GM12891 (cell line): Measurements from ENCODE around the gene CISD3.

Source experiments
- DNase-seq: peaks from one replicate; pipeline ENCODE4 v3.0.0; 2011; ENCODE audit warnings: low spot score; ENCODE audit not compliant: insufficient read length
- FAIRE-seq: peaks from 2 replicates; lab custom pipeline; 2011; peaks lifted over from hg19 to GRCh38; lab: Jason Lieb, UNC
- PAX5 ChIP-seq: IDR thresholded peaks from 2 replicates; pipeline ENCODE4 v1.6.1; 2011; ENCODE audit warnings: low read length, moderate library complexity, mild to moderate bottlenecking; ENCODE audit not compliant: insufficient read depth, severe bottlenecking
- POLR2A ChIP-seq: IDR thresholded peaks from 2 replicates; pipeline ENCODE4 v1.6.1; 2011; ENCODE audit warnings: low read depth, low read length, control low read depth
- POLR2AphosphoS5 ChIP-seq: IDR thresholded peaks from 2 replicates; pipeline ENCODE4 v1.6.1; 2011; ENCODE audit warnings: low read depth, low read length, control low read depth
- POU2F2 ChIP-seq: IDR thresholded peaks from 2 replicates; pipeline ENCODE4 v1.6.1; 2011; ENCODE audit warnings: low read depth, mild to moderate bottlenecking, control low read depth, low read length, moderate library complexity
- SPI1 ChIP-seq: IDR thresholded peaks from 2 replicates; pipeline ENCODE4 v1.6.1; 2011; ENCODE audit warnings: low read depth, low read length, control low read depth
- TAF1 ChIP-seq: IDR thresholded peaks from 2 replicates; pipeline ENCODE4 v1.6.1; 2011; ENCODE audit warnings: low read depth, low read length, control low read depth

The CISD3 gene

GRCh38 chr17:38706505-38707216 lies 23.5 kb upstream of the CISD3 start:
- no peak for DNase-seq
- no peak for FAIRE-seq
- peak; percentile 48; the same call in 1 of the 2 replicates for TF ChIP-seq POU2F2
- TF ChIP-seq PAX5 = no peak
- TF ChIP-seq TAF1 = no peak
- peak; percentile 84 for TF ChIP-seq SPI1
- no peak for TF ChIP-seq POLR2AphosphoS5
- no peak for TF ChIP-seq POLR2A

DNA sequence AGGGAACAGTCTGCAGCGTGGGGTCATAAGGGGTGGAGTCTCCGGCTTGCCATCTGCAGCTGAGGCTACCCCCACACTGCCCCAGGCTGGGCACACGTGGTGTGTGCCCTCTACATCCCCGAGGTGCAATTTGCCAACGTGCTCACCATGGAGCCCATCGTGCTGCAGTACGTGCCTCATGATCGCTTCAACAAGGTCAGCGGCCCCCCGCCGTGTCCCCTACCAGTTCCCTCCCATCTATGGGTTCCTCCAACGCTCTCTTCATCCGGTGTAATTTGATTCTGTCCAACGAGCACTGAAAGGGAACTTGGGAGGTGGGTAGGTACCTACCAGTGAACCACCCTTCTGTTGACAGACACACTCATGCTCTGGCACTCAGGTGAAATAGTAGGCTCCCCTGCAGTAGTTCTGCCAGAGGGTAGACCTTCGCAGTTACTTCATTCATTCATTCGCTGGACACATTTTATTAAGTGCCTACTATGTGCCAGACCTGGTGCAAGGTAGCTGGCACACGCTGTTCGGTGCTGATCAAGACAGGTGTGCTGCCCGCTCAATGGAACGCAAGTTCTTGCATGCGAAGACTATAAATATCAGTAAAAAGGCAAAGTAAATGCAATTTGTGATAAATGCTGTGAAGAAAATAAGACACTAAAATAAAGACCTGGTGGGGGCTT lies 22.3 kb upstream of the CISD3 start:
- TF ChIP-seq POU2F2 = no peak
- no peak for TF ChIP-seq SPI1
- TF ChIP-seq PAX5 = no peak
- TF ChIP-seq POLR2A = no peak
- TF ChIP-seq TAF1 = no peak
- TF ChIP-seq POLR2AphosphoS5 = no peak
- no peak for FAIRE-seq
- DNase-seq = no peak

DNA sequence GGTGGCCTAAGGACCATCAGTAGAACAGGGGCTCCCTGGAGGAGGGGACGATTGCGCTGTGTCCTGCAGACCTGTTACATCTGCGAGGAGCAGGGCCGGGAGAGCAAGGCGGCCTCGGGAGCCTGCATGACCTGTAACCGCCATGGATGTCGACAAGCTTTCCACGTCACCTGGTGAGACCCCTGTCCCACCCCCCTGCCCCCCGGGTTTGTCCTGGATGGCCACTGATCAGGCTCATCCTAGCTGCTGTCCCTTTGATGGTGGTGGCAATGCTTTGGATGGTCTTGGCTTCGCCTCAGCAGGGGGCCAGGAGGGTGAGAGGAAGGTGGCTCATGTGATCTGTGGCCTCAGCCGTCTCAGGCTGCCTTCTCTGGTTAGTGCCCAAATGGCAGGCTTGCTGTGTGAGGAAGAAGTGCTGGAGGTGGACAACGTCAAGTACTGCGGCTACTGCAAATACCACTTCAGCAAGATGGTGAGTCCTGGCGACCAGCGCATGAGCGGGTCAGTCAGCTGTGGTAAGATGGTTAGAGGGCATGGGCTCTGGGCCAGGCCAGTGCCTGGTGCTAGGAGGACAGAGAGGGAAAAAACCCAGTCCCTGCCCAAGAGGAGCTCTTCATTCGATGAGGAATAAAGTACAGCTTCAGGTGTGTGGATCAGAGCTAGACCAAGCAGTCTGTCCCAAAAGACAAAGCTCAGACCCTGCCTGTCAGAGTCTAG lies 20.9 kb upstream of the CISD3 start:
- TF ChIP-seq TAF1 (no peak), POLR2A (no peak), POLR2AphosphoS5 (no peak), PAX5 (no peak), POU2F2 (no peak), SPI1 (no peak)
- DNase-seq (no peak), FAIRE-seq (no peak)

DNA sequence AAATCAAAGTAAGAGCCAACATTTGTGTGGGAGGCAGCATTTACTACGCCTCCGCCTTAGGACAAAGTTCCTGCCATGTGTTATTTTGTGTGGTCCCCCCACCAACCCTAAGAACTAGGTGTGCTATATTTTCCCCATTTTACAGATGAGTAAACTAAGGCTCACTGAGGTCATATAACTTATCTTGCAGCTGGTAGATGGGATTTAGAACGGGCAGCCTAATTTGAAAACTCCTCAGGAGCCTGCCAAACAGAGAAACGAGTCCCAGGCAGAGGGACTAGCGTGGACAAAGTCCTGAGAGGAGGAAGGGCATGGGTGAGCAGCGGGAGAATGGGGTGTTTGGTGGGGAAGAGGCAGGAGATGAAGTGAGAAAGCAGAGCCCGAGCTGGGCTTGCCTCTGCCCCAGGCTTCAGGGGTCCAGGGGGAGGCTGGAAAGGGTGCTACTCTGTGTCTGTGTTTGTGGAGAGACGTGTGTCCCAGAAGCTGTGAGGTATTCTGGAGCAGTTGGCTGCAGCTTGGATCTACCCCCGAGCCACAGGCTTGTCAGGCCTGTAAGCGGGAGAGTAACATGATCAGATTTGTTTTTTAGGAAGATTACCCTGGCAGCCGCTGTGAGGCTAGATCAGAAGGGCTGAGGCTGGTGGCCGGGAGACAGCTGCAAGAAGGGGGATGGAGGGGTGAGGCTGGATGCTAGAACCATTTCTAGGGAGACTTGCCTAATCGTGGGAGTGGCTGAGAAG lies 20.1 kb upstream of the CISD3 start:
- FAIRE-seq (no peak), DNase-seq (no peak)
- TF ChIP-seq POLR2A (no peak), POU2F2 (no peak), POLR2AphosphoS5 (no peak), SPI1 (no peak), TAF1 (no peak), PAX5 (no peak)

GRCh38 chr17:38710604-38710962 lies 19.6 kb upstream of the CISD3 start:
- no peak for TF ChIP-seq SPI1
- TF ChIP-seq TAF1 = no peak
- no peak for TF ChIP-seq POLR2AphosphoS5
- no peak for TF ChIP-seq POLR2A
- no peak for TF ChIP-seq POU2F2
- no peak for TF ChIP-seq PAX5
- no peak for DNase-seq
- no peak for FAIRE-seq

- TF ChIP-seq TAF1 (no peak), SPI1 (no peak), PAX5 (no peak), POLR2A (no peak), POLR2AphosphoS5 (no peak), POU2F2 (no peak)
- FAIRE-seq (no peak), DNase-seq (no peak)
Measured at GRCh38 chr17:38710985-38711384, 19.2 kb upstream of the CISD3 start.

DNA sequence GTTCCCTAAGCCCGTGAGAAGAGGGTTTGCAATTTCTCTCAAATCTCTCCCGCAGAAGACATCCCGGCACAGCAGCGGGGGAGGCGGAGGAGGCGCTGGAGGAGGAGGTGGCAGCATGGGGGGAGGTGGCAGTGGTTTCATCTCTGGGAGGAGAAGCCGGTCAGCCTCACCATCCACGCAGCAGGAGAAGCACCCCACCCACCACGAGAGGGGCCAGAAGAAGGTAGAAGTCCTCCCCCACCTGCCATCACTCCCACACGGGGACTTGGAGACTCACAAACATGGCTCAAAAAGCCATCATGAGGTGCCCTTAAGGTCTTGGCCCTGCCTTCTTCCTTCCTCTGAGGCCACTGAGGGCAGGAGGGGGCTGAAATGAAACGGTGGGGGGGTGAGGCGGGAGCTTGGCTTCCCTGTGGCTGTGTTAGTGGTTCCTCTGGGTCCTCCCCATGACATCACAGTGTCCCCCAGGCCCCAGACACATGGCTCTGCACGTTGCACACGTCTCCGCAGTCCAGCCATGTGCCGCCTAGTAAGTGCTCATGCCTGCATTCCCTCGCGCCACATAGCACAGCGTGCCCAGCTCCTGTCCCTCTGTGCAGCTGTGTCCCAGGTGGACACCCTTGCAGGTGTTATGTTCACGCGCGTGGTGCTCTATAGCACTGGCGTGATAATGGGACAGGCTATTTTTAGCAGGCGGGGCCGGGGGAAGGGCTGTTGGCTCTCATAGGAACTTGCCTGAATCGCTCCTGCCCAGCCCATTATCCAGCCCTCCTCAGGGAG lies 18.2 kb upstream of the CISD3 start:
- TF ChIP-seq POLR2AphosphoS5 (peak; percentile 55; the same call in 1 of the 2 replicates), SPI1 (no peak)
- FAIRE-seq = no peak

GRCh38 chr17:38712593-38712992 lies 17.5 kb upstream of the CISD3 start:
- FAIRE-seq (no peak), DNase-seq (no peak)
- no peak for TF ChIP-seq PAX5
- no peak for TF ChIP-seq SPI1
- TF ChIP-seq POU2F2 = no peak

More for the DNA sequence above, 18.2 kb upstream of the CISD3 start:
- no peak for DNase-seq

- no peak for FAIRE-seq
- TF ChIP-seq PAX5 = no peak
- TF ChIP-seq POLR2A = no peak
- no peak for TF ChIP-seq SPI1
- no peak for TF ChIP-seq POU2F2
- no peak for TF ChIP-seq TAF1
- TF ChIP-seq POLR2AphosphoS5 = no peak
- DNase-seq = no peak
Measured at GRCh38 chr17:38713456-38714075, 16.6 kb upstream of the CISD3 start.
